CD4-positive, alpha-beta T cell treated with Interleukin-15 for 4 hours (primary cell): ENCODE data around the gene UBE2H.
"Not testable (repeated sequence)": the region's sequence is repeated elsewhere in the genome, so short reads cannot be mapped to it uniquely, and the experiment has no call there.

Experiments
- DNase-seq: peaks from one replicate; pipeline ENCODE4 v3.0.0-alpha.2; 2020; ENCODE audit warnings: low spot score

UBE2H gene

GRCh38 chr7:129874722-129875121, 78.0 kb downstream of the UBE2H start:
- DNase-seq = no peak

GRCh38 chr7:129872054-129872453, 80.7 kb downstream of the UBE2H start:
- DNase-seq = no peak

GRCh38 chr7:129870668-129871067, 82.1 kb downstream of the UBE2H start:
- DNase-seq = no peak

GRCh38 chr7:129866251-129866650, 86.5 kb downstream of the UBE2H start:
- no peak for DNase-seq

- DNase-seq = no peak
Observed at GRCh38 chr7:129865925-129866201, 86.9 kb downstream of the UBE2H start.

- DNase-seq = no peak
Observed at GRCh38 chr7:129865093-129865924, 87.5 kb downstream of the UBE2H start.

- DNase-seq = not testable (repeated sequence)
Observed at GRCh38 chr7:129864676-129865075, 88.1 kb downstream of the UBE2H start.

- DNase-seq = no peak
Observed at GRCh38 chr7:129864042-129864441, 88.7 kb downstream of the UBE2H start.

- no peak for DNase-seq
Observed at GRCh38 chr7:129862682-129863081, 90.1 kb downstream of the UBE2H start.

- DNase-seq = not testable (repeated sequence)
Observed at GRCh38 chr7:129860784-129861183, 92.0 kb downstream of the UBE2H start.

GRCh38 chr7:129859183-129859582, 93.6 kb downstream of the UBE2H start:
- DNase-seq = no peak

GRCh38 chr7:129858490-129858889, 94.3 kb downstream of the UBE2H start:
- DNase-seq = no peak

GRCh38 chr7:129857313-129857712, 95.4 kb downstream of the UBE2H start:
- DNase-seq = no peak

- DNase-seq = no peak
Observed at GRCh38 chr7:129855935-129856717, 96.6 kb downstream of the UBE2H start.

- DNase-seq = no peak
Observed at GRCh38 chr7:129855234-129855673, 97.5 kb downstream of the UBE2H start.

GRCh38 chr7:129854401-129854800, 98.4 kb downstream of the UBE2H start:
- DNase-seq = no peak

GRCh38 chr7:129853661-129854268, 99.0 kb downstream of the UBE2H start:
- no peak for DNase-seq

GRCh38 chr7:129851809-129852208, 101.0 kb downstream of the UBE2H start:
- DNase-seq = no peak

GRCh38 chr7:129851174-129851573, 101.6 kb downstream of the UBE2H start:
- DNase-seq = no peak

GRCh38 chr7:129848436-129848835, 104.3 kb downstream of the UBE2H start:
- no peak for DNase-seq

GRCh38 chr7:129845972-129846327, 106.8 kb downstream of the UBE2H start:
- DNase-seq = no peak

- DNase-seq = no peak
Observed at GRCh38 chr7:129845178-129845971, 107.4 kb downstream of the UBE2H start.
